AG10803 (cell line): ENCODE data around the gene CSRNP3.

Experiments used
- DNase-seq: peaks from one replicate; pipeline ENCODE4 v3.0.0; 2010; ENCODE audit warnings: low read depth
- H3K4me3 ChIP-seq: 2 replicates; pipeline ENCODE4 v1.5.1; 2011; ENCODE audit warnings: mild to moderate bottlenecking, low read length, control low read depth
- CTCF ChIP-seq: conservative IDR thresholded peaks from 2 replicates; pipeline ENCODE4 v1.5.1; 2011; ENCODE audit warnings: mild to moderate bottlenecking, low read length, control low read depth, inconsistent platforms

Gene CSRNP3

GRCh38 chr2:165594231-165594934 is 124.9 kb downstream of the CSRNP3 start:
- TF ChIP-seq CTCF, result no peak
- no peak overlapping the region for H3K4me3 ChIP-seq
- DNase-seq, result no peak

GRCh38 chr2:165594935-165595255 is 125.4 kb downstream of the CSRNP3 start:
- TF ChIP-seq CTCF, result no peak
- H3K4me3 ChIP-seq, result no peak overlapping the region
- DNase-seq, result no peak

- DNase-seq, result no peak
- TF ChIP-seq CTCF, result no peak
- no peak overlapping the region for H3K4me3 ChIP-seq
These were observed 127.3 kb downstream of the CSRNP3 start for GRCh38 chr2:165596788-165597187.

- DNase-seq, result no peak
- no peak for TF ChIP-seq CTCF
- no peak overlapping the region for H3K4me3 ChIP-seq
These were observed 131.8 kb downstream of the CSRNP3 start for GRCh38 chr2:165601065-165601830.

- TF ChIP-seq CTCF, result no peak
- H3K4me3 ChIP-seq, result no peak overlapping the region
- peak; percentile 14 for DNase-seq
These were observed 132.5 kb downstream of the CSRNP3 start for GRCh38 chr2:165601928-165602521.

GRCh38 chr2:165609672-165610071 is 140.2 kb downstream of the CSRNP3 start:
- no peak for TF ChIP-seq CTCF
- no peak overlapping the region for H3K4me3 ChIP-seq
- DNase-seq, result no peak

GRCh38 chr2:165610591-165611029 is 141.1 kb downstream of the CSRNP3 start:
- no peak for TF ChIP-seq CTCF
- no peak for DNase-seq
- H3K4me3 ChIP-seq, result no peak overlapping the region
